GM19463 (cell line): ENCODE measurements around the gene NIPBL.

ENCODE experiments used
- ATAC-seq: cut with Tn5 transposase; IDR thresholded peaks from one replicate; pipeline ENCODE4 v1.9.1; 2021; ENCODE audit warnings: mild to moderate bottlenecking, moderate library complexity; ENCODE audit not compliant: unreplicated experiment

Gene NIPBL

DNA sequence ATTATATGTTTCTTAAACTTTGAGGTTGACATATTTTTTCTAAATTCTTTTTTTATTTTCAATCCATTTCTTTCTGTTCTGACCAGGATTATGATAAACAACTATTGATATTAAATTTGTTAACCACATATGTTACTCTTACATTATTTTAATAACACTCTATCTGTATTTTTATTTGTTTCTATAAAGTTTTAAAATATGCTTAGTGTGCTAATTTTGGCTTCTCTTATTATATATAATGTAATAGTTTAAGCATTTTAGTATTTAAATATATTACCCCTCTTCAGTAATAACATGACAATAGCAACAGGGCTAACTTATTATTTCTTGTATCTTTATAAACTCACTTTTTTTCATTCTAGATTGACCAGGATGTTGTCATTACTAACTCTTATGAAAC, 137.8 kb downstream of the NIPBL start:
- ATAC-seq, result no peak

DNA sequence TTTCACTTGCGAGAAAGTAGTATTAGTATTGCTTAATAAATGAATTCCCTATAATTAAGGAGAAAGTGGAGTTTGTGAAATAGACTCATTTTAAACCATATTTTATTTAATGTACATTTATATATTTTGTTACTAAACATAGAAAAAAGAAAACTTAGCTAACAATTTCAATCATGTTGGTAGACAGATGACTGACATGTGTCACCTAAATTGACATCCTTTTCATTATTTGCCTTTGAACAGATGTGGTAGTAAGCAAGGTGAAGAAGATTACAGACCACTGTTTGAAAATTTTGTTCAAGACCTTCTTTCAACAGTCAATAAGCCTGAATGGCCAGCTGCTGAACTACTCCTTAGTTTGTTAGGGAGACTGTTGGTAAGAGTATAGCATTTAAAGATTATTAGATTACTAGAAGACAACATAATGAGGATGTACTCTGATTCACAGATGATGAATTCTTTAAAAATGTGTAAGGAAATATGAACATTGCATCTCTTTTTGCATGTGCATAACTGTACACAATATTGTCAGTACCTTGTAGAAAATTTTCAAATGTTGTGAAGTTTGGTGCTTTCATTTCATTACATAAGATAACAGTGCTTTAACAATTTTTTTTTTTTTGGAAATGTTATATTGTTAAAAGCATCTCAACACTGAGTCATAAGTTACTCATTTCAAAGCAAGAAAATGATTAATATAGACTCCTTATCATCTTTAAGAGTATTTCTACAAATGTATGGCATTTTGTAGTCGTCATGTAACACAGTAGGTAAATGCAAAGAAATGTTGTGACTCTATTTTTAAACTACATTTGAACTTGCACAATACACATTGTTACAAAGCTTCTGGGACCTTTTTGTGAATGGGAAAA, 139.5 kb downstream of the NIPBL start:
- ATAC-seq, result no peak

DNA sequence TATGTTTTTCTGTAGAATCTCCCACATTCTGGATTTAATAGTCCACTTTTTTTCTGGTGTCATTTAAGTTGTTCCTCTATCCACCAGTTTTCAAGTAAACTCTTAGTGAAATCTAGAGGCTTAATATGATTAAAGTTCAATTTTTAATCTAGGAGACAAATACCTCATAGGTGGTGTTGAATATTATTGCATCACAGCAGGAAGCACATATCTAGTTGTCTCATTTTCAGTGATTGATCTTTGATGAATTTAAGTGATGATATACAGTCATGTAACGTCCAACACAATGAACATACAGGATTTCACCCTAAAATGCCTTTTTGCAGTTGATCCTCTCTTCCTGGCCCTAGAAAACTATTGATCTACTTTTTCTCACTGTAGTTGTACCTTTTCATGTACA, 152.3 kb downstream of the NIPBL start:
- no peak for ATAC-seq

DNA sequence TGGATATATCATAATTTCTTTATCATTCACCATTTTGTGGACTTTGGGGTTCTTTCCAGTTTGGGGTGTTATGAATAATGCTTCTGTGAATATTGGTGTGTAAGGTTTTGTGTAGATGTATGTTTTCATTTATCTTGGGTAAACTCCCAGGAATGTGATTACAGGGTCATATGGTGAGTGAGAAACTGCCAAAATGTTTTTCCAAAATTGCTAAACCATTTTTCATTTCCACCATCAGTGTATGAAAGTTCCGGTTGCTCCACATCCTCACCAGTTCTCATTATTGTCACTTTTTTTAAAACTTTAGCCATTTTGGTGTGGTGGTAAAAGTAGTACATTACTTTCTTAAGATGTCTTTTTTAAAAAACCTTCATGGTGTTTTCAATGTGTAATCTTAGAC, 152.9 kb downstream of the NIPBL start:
- ATAC-seq, result no peak

DNA sequence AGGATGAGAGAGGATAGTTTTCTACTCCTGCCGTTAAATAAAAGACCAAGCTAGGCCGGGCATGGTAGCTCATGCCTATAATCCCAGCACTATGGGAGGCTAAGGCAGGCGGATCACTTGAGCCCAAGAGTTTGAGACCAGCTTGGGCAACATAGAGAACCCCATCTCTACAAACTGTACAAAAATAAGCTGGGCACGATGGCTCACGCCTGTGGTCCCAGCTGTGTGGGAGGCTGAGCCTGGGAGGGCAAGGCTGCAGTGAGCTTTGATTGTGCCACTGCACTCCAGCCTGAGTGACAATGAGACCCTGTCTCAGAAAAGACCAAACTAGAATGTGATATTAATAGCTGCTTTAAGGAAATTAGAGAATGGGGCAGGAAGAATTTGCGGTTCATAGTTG, 158.4 kb downstream of the NIPBL start:
- no peak for ATAC-seq

DNA sequence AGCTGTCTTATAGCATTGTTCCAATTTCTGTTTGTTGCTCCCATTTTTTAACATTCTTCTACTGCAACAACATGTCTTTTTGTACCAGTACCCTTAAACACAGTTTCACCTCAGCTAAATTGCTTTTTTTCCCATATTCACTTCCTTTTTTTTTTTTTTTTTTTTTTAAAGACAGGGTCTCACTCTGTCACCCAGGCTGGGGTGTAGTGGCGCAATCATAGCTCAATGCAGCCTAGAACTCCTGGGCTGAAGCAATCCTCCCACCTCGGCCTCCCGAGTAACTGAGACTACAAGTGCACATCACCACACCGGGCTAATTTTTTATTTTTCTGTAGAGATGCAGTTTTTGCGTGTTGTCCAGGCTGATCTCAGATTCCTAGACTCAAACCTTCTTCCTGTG, 161.3 kb downstream of the NIPBL start:
- no peak for ATAC-seq

DNA sequence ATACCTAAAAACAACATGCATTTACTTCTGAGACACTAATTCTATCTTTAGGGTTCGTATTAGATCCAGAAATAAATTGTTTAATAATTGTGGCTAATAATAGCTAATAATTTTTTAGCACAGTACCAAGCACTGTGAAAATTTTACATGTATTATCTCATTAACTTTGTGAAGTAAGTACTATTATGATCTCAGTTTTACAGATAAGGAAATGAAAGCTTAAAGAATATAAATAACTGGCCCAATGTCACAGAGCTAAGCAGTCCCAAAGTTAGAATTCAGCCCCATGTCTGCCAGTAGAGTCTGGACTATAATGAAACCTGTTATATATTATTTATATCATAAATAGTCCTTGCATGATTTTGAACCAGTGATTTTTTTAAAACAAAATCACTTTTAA, 163.3 kb downstream of the NIPBL start:
- ATAC-seq, result no peak

DNA sequence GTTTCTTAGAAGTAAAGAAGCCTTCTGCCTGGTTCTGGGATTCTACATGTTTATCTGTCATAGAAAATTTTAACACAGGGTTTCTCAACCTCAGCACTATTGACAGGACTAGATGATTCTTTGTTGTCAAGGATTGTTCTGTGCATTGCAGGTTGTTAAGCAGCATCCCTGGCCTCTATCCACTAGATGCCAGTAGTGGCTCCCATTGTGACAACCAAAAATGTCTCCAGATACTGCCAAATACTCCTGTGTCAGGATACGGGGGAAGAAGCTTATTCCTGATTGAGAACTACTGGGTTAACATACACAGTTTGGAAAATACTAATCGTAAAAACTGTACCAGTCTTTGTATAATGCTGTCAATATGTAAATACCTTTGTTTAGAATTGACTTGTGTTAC, 167.1 kb downstream of the NIPBL start:
- no peak for ATAC-seq

DNA sequence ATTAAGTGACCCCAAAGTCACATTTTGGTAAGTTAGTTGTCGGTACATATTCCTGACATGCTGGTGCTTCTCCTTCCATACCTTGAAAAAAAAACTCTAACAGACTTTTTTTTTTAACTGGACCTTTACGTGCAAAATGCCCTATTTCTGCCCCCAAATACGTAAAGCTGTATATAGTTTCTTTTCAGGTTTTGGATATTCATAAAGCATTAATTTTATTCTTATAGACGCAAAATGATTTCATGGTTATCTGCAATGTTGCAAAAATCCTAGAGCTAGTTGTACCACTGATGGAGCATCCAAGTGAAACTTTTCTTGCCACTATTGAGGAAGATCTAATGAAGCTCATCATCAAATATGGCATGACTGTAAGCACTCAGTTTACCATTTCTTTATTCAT, 167.6 kb downstream of the NIPBL start:
- no peak for ATAC-seq

DNA sequence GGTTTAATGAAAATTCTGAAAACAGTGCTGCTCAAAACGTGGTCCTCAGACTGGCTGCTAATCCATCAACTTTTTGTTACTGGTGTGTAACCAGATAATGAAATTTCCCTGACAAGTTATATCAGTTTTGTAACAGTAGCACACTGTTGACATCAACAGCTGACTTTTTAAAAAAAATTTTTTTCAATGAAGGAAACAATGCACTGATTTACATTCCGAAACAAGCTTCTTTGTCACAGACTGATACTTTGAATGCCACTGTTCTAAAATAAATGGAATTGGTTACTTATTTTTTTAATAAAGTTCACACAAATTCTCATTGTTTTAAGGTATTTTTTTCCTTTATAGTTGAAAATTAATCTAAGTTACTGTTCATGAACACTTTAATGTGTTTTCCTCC, 169.1 kb downstream of the NIPBL start:
- no peak for ATAC-seq

DNA sequence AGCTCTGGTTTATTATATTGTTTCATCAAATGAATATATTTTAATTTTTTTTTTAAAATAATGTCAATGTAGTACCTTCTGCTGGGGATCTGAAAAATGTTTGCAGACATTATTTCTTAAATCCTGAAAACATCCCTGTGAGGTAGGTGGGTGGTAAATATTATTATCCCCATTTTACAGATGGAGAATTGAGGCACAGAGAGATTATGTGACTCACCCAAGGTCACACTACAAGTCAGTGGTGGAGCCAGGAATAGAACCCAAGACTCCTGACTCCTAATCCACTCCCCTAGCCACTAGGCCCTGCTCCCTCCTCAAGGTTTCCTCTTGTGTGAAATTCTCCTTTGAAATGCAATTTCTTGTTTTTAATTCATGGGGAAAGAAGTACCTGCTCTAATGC, 171.4 kb downstream of the NIPBL start:
- ATAC-seq, result no peak

DNA sequence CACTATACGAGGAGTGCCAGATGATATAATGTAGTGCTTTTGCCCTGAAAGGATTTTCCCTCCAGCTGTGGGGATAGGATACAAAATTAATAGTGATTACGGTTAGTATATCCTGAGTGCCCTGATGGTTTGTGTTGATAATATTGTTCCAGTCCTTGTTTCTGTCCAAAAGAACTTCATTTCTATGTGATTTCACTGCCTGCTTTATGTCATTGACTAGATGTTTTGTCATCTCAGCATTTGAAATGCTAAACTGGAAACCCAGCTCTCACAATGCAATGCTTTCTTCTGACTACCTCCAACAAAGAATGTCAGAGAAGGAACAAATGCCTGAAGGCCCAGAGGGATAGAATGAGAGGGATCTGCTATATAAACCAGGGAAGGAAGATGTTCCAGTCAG, 177.8 kb downstream of the NIPBL start:
- ATAC-seq, result no peak

DNA sequence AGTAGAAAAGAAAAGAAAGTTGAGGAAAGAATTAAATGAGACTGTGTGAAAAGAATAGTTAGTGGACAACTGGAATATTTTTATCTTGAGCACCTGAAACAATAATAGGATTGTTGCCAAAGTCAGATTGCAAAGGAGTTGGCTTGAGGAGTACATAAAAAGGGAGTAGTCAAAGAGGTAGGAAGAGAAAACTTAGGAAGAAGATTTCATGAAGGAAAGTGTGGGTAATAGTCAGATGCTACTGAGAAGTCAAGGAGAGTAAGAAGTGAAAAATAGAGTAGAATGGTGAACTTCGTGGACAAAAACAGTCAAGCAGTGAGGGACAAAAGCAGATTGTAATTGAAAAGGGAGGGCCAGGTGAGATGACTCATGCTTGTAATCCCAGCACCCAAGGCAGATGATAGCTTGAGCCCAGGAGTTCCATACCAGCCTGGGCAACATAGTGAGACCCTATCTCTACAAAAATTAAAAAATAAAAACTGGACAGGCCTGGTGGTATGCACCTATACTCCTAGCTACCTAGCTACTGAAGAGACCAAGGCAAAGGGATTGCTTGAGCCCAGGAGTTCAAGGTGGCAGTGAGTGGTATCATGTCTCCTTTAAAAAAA, 178.9 kb downstream of the NIPBL start:
- no peak for ATAC-seq

DNA sequence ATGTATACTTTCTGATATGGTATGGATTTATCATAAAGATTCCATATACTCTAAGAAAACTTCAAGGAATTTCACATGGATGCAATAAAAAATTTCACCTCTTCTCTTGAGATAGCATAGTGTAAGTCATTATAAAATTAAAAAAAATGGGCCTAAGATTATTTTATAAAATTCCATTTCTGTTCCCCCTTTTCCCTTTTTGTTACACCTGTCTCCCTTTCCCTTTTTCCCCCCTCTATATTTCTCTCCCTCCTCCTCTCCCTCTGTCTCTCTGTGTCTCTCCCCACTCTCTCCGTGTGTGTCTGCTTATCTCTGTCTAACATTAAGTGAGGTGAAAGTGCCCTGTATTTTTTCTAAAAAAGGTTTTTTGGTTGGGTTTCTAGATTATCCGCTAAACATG, 180.2 kb downstream of the NIPBL start:
- no peak for ATAC-seq

DNA sequence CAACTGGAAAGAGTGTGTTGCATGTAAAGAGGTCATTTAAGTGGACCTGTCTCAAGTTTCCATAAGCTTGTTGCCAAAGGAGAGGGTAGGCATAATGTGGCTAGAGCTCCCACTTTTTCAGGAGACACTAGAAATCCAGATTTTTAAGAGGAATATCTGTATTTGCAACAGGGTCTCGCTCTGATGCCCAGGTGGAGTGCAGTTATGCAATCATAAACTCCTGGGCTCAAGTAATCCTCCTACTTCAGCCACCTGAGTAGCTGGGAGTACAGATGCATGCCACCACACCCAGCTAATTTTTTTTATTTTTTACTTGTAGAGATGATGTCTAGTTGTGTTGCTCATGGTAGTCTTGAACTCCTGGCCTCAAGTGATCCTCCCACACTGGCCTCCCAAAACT, 183.5 kb downstream of the NIPBL start:
- ATAC-seq, result no peak

DNA sequence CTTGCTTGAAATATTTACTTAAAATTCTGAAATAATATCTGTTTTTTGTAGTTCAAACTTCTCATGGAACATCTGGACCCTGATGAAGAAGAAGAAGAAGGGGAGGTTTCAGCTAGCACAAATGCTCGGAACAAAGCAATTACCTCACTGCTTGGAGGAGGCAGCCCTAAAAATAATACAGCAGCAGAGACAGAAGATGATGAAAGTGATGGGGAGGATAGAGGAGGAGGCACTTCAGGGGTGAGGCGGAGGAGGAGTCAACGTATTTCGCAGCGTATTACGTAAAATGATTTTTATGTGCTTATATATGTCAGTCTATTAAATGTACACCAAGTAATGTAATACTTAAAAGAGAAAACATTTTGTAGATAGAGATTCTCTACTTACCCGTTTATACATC, 187.2 kb downstream of the NIPBL start:
- ATAC-seq, result no peak

DNA sequence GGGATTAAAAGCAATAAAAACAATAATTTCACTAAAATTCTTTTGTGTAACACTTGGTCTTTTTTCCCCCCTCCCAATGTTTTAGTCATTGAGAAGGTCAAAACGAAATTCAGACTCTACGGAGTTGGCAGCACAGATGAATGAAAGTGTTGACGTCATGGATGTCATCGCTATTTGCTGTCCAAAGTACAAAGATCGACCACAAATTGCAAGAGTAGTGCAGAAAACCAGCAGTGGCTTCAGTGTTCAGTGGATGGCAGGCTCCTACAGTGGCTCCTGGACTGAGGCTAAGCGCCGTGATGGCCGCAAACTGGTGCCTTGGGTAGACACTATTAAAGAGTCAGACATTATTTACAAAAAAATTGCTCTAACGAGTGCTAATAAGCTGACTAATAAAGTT, 187.9 kb downstream of the NIPBL start:
- no peak for ATAC-seq

DNA sequence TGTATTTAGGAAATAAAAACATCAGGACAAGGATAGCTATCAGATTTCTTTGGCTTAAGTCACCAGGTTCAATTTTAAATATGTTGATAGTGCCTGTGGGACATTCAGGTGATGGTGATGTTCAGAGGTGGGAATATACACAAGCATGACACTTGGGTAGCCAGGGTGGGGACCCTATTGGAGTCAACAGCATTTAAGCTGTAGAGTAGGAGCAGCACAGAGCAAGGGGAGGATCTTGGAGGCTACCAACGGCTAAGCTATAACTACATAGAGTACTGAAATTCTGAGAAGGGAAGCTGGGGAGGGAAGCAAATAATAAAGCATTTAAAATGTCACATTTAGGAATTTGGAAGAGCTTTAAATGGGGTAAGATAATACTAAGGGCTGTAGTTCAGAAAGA, 194.9 kb downstream of the NIPBL start:
- no peak for ATAC-seq

DNA sequence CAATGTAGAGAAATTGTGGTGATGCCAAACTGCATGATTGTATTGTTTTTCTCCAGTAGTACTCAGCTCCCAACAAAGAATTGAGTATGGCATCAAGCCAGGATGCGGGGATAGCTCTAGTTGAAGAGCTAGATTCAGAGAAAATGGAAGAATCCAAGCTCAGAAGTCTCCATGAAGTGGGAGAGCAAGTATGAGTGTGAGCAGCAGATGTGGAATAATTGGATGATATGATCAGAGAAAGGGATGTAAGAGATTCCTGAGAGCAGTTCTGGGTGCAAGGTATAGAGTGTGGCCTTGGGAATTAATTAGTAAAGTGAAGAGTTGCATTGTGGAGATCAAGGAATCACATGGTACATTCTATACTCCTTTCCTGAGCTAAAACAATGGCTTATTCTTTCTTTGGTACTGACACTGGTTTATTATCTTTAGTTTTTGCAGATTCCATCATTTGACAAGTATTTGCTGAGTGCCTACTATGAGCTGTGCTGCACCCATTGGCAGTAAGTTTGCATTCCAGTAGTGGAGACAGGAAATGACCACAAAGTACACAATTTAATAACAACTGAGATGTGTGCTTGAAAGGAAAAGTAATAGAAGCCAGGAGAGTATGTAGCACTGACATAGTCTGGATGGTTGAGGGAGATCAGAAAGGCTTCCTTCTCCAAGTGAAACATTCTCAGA, 195.5 kb downstream of the NIPBL start:
- no peak for ATAC-seq

DNA sequence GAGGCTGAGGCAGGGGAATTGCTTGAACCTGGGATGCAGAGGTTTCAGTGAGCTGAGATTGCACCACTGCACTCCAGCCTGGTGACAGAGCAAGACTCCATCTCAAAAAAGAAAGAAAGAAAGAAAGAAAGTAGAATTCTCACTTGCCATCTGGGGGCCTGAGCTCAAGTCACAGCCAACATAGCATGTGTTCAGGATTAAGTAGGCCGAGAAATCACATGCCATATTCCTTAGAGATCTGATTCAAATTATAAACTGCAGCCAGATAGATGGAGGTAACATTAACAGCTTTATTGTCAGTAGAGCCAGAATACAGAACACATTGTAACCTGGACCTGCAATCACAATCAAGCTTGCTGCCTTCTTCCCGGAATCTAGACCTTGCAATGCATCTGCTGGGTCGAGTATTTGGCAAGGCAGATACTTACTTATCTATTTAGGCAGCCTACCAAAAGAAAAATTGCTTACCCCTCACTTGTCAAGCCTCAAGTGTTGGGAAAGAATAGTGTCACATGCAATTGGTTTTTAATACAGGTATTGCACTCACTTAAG, 198.9 kb downstream of the NIPBL start:
- ATAC-seq, result no peak

DNA sequence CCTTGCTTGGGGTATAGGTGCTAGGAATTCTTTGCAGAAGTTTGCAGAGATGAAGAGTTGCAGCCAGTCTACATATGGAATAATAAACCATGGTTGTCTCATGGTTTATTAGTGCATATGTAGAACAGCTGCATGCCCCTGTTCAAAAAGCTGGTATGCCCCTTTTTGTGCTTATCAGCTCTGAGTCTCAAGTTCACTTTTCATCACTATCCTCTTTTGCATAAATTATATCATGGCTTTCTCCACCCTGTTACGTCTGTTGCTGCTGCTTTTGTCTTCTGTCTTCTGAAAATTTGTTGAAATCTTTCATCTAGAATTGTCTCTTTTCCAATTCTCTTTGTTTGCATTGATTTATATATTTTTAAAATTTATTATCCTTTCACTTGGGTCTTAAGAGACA, 200.6 kb downstream of the NIPBL start:
- no peak for ATAC-seq

DNA sequence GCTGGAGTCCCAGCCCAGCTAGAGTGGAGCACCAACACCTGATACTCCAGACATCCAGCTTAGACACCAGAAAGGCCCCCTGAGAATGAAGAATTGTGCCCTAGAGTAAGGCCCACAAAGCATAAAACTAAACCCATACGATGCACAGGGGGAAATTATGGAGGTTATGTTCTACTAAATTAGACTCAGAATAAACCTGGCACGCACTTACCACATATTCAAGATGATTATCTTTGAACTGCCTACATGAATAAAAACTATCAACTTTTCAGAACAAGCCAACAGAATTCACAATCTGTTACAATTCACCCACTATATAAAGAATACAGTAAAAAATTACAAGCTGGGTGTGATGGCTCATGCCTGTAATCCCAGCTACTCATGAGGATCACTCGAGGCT, 204.1 kb downstream of the NIPBL start:
- no peak for ATAC-seq
